AG08395 (cell line): Measurements from ENCODE around the gene IL1R1.

Source experiments
- DNase-seq: peaks from one replicate; pipeline ENCODE4 v3.0.0; 2012; ENCODE audit warnings: mixed read lengths, low spot score

The IL1R1 gene

DNA sequence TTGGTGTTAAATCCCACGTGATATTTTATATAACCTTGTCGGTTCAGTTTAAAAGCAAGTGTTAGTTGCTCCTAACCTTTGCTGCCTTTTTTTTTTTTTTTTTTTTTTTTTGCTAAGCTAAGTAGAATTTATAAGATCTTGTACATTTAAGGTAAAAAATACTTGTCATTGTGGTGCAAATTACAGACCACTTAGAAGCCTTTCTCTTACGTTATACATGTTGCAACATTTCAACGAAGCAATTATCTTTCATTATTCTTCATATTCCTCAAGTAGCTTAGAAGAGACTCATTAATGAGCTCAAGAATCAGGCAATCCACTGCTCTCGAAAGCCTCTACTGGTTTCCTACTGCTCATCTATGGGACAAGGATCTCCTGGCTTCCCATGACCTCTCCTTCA is 29.4 kb downstream of the IL1R1 start:
- no peak for DNase-seq

DNA sequence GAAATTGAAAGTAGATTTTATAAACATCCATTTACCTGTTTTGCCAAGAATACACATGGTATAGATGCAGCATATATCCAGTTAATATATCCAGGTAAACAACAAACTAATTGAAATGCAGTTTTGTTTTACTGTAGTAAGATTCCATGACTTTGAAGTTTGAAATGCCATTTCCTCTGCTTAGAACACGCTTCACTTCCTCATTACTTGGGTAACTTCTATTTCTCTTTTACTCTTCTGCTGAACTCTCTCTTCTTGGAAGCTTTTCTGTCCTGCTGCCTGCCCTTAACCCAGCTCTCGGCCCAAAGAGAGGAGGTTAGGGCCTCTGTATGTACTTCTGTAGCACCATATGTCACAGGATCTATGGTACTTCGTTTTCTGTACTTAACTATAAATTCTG is 30.2 kb downstream of the IL1R1 start:
- no peak for DNase-seq

GRCh38 chr2:102176172-102176571 is 33.6 kb downstream of the IL1R1 start:
- no peak for DNase-seq

DNA sequence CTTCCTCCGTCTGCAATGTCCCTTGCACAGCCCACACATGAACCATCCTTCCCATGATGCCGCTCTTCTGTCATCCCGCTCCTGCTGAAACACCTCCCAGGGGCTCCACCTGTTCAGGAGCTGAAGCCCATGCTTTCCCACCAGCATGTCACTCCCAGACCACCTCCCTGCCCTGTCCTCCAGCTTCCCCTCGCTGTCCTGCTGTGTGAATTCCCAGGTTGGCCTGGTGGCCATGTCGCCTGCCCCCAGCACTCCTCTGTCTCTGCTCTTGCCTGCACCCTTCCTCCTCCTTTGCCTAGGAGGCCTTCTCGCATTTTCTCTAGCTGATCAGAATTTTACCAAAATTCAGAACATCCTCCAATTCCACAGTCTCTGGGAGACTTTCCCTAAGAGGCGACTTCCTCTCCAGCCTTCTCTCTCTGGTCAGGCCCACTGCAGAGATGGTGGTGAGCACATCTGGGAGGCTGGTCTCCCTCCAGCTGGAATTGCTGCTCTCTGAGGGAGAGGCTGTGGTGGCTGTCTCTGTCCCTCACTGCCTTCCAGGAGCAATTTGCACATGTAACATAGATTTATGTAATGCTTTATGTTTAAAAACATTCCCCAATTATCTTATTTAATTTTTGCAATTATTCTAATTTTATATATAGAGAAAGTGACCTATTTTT is 35.4 kb downstream of the IL1R1 start:
- DNase-seq, result no peak

- no peak for DNase-seq
These were observed 36.5 kb downstream of the IL1R1 start for GRCh38 chr2:102179061-102179460.

- DNase-seq, result no peak
These were observed 37.5 kb downstream of the IL1R1 start for GRCh38 chr2:102179788-102180686.

DNA sequence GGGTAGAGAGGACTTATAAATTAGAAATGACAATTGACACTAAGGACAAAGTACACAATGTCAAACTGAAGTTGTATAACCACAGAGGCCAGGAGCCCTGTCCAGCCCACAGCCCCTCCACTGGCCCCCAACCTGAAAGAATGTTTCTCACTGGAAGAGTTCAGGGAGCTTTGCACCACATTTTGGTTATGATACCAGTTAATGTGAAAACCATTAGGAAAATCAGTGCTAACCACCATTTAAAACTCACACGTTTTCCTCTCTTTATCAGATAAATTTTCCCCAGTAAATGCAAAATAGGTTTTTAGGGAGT is 38.1 kb downstream of the IL1R1 start:
- DNase-seq, result no peak

- no peak for DNase-seq
These were observed 38.8 kb downstream of the IL1R1 start for GRCh38 chr2:102181376-102181775.

- no peak for DNase-seq
These were observed 39.5 kb downstream of the IL1R1 start for GRCh38 chr2:102181919-102182635.

GRCh38 chr2:102184018-102184417 is 41.5 kb downstream of the IL1R1 start:
- DNase-seq, result no peak

GRCh38 chr2:102184568-102184967 is 42.0 kb downstream of the IL1R1 start:
- no peak for DNase-seq

DNA sequence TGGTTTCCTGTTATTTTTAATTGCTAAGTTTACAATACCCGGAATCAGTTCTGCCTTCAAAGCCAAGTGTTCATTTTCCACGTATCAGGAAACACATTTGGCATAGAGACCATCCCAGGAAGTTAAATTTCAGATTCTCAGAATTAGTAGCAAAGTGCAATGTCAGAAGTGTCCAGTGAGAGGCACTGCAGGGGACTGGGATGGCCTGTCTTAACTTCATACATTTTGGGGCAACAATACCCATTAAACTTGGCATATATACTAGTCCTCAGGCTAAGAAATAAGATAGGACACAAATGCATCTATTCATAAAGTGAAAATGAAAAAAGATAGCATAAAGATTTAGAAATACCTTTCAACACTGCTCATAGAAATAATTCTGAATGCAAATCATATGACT is 42.8 kb downstream of the IL1R1 start:
- DNase-seq, result peak; percentile 18

- no peak for DNase-seq
These were observed 44.4 kb downstream of the IL1R1 start, which contains the start of gene IL1RL2 for GRCh38 chr2:102186791-102187495. Gene IL1RL2, plus strand, starts transcription at chr2:102187023. Its CDS starts 845 bp downstream, at chr2:102187868.

DNA sequence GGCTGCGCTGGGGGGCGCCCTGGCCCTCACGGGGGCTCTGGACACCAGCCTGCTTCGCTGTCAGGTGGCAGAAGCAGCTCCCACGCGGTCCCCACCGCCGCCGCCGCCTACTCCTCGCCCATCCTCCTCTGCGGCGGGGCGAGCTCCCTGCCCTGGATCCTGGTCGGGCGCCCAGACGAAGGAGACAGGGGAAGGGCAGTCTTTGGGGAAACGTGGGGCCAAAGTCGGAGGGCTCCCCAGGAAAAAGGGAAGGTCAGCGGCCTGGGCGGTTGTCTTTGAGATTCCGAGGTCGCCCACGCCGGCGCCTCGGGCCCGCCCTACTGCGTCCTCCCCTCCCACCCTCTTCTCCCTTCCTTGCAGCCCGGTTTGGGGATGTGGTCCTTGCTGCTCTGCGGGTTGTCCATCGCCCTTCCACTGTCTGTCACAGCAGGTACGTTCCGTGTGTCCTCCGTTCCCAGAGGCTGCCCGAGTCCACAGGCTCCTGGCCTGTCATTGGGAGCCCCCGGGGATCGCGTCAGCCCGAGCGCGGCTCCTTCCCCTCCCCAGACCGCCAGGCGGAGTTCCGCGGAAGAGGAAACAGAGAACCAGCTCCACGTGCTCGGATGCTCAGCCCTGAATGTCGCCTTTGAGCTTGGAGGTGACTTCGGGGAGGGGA is 45.1 kb downstream of the IL1R1 start:
- peak; percentile 65 for DNase-seq

DNA sequence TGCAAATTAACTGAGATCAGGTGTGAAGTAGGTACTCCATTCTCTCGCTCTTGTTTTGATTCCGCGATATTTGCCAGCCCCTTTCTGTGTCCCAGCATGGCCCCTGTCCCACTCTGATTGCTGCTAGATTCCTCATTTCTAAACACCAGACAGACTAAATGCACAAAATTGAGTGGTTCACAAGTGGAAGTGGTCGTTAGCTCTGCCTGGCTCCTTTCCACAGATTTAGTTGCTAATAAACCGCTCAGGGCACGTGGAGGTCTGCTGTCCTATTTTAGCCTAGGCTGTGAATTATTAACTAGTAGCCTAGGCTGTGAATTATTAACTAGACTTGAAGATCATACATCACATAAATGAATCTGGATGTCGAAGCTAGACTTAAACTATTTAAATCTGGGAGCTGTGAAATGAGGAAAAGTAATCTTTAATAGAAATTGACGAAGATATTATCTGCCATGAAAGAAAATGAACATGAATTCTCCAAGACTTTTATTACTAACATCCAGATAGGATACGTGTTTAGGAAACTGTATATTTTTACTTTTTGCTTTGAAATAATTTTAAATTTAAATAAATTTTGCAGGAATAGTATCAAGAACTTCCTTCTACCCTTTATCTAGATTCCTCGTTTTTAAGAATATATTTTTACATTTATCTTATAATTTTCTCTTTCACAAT is 48.0 kb downstream of the IL1R1 start:
- no peak for DNase-seq

DNA sequence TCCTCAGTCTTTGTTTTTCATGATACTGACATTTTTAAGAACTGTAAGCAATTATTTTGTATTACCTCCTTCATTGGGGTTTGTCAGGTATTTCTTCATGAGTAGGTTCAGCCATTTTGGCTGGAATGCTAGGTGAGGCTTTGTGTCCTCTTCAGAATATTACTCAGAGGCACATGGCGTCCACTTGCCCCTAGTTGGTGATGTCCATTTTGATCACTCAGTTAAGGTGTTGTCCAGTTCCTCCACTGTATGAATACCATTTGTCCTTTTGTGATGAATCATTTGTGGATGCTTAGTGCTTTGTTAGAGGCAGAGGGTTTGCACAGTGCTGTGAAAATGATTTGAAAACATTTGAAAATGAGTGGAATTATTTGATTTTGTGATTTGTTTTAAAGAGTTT is 49.0 kb downstream of the IL1R1 start:
- no peak for DNase-seq

- DNase-seq, result no peak
These were observed 50.5 kb downstream of the IL1R1 start for GRCh38 chr2:102193074-102193473.

GRCh38 chr2:102194609-102195268 is 52.2 kb downstream of the IL1R1 start:
- DNase-seq, result no peak

GRCh38 chr2:102197389-102198137 is 55.0 kb downstream of the IL1R1 start:
- DNase-seq, result no peak

- no peak for DNase-seq
These were observed 58.0 kb downstream of the IL1R1 start for GRCh38 chr2:102200539-102200938.
